Measurements from ENCODE around the gene KANSL1.

GRCh38 chr17:46035112-46035818, 158.0 kb downstream of the KANSL1 start:
- TF ChIP-seq CTCF (conservative IDR thresholded peaks at IDR 0.05; ENCODE audit: low read depth, low read length): no peak
- TF ChIP-seq BHLHE40 (IDR thresholded peaks at IDR 0.05; ENCODE audit: low read depth, low read length): no peak
- no peak for TF ChIP-seq MXI1 (IDR thresholded peaks at IDR 0.05; ENCODE audit: borderline replicate concordance, low read depth, low read length)
- TF ChIP-seq CEBPB (IDR thresholded peaks at IDR 0.05; ENCODE audit: low read depth, low read length): no peak
- TF ChIP-seq NFE2L2 (IDR thresholded peaks at IDR 0.05; ENCODE audit: low read depth, low read length): no peak
- no peak for TF ChIP-seq MAZ (IDR thresholded peaks at IDR 0.05; ENCODE audit: borderline replicate concordance, low read depth, low read length)
- TF ChIP-seq POLR2A (IDR thresholded peaks at IDR 0.05; ENCODE audit: low read depth, low read length): no peak
- TF ChIP-seq USF2 (IDR thresholded peaks at IDR 0.05; ENCODE audit: low read depth, low read length): no peak
- TF ChIP-seq RAD21 (IDR thresholded peaks at IDR 0.05; ENCODE audit: low read length): no peak
- no peak for TF ChIP-seq SMC3 (IDR thresholded peaks at IDR 0.05; ENCODE audit: low read depth, low read length)
- no peak for TF ChIP-seq RCOR1 (IDR thresholded peaks at IDR 0.05; ENCODE audit: insufficient replicate concordance, low read length)
- no peak for TF ChIP-seq MAFK (IDR thresholded peaks at IDR 0.05; ENCODE audit: low read depth, low read length)
- no peak for TF ChIP-seq FOS (IDR thresholded peaks at IDR 0.05; ENCODE audit: low read depth, low read length)

All from IMR-90 (cell line).